CD4-positive, alpha-beta T cell treated with Interleukin-2 at 100 ng/mL for 4 hours (primary cell): Measurements from ENCODE around the gene LZTR1.
"Not testable (repeated sequence)": the region's sequence is repeated elsewhere in the genome, so short reads cannot be mapped to it uniquely, and the experiment has no call there.

Source experiments
- DNase-seq: peaks from one replicate; pipeline ENCODE4 v3.0.0-alpha.2; 2020; ENCODE audit warnings: low spot score

The LZTR1 gene

GRCh38 chr22:21033895-21034294 is 51.8 kb downstream of the LZTR1 start:
- DNase-seq, result no peak

DNA sequence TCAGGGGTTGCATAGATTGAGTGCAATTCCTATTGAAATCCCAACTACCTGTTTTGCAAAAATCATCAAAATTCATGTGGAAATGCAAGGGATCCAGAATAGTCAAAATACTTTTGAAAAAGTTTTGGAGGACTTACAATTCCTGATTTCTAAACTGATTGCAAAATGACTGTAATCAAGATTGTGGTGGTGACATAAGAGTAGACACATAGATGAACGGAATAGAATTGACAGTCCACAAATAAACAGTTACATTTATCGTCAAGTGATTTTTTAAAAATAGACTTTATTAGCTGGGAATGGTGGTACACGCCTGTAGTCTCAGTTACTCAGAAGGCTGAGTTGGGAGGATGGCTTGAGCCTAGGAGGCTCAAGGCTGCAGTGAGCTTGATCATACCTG is 52.9 kb downstream of the LZTR1 start:
- DNase-seq, result no peak

- DNase-seq, result no peak
Measured at GRCh38 chr22:21038405-21038804, 56.3 kb downstream of the LZTR1 start.

- DNase-seq, result not testable (repeated sequence)
Measured at GRCh38 chr22:21039158-21039557, 57.1 kb downstream of the LZTR1 start.

DNA sequence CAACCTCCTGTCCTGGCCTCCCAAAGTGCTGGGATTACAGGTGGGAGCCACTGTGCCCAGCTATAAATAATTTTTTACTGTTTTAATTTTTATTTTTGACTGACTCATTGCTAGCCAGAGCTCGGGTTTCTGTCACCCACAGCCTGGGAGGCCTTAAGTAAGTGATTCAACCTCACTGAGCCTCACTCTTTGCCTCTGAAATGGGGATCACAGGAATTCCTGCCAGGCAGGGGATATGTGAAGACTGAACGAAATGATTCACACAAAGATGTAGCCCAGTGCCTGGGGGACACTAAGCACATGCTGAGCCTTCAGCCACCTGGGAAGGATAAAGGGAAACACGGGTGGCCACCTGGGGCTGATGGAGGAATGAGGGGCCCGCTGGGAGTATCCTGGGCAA is 59.8 kb downstream of the LZTR1 start:
- DNase-seq, result no peak

- no peak for DNase-seq
Measured at GRCh38 chr22:21042978-21043859, 61.1 kb downstream of the LZTR1 start.

DNA sequence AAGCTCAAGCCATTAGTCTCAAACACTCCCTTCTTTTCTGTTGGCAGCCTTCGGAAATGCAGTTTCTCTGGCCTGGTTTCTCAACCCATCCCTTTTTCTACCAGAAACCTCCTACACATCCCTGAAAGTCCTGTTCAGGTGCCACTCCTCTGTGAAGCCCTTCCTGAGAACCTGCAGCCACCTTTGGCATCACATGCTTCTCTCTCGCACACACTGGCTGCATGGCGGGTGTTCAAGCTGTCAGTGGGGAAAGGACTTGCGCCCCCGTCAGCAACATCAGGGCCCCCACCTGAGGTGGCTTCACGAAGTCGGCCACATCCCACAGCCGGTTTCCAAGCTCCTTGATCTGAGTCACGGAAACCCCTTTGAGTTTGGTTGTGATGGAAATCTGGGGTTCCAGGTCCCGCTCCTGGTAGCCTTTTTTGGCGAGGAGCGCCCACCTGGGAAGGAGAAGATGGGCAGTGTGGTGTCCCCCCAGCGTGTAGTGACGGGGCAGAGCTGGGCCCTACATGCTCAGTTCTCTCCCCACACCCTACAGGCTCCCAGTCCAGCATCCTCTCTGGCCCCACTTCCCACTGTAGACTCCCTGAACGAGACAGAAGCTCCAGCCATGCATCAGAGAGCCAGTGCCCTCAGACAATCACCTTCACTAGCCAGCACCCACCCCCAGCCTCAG is 61.9 kb downstream of the LZTR1 start:
- DNase-seq, result no peak

DNA sequence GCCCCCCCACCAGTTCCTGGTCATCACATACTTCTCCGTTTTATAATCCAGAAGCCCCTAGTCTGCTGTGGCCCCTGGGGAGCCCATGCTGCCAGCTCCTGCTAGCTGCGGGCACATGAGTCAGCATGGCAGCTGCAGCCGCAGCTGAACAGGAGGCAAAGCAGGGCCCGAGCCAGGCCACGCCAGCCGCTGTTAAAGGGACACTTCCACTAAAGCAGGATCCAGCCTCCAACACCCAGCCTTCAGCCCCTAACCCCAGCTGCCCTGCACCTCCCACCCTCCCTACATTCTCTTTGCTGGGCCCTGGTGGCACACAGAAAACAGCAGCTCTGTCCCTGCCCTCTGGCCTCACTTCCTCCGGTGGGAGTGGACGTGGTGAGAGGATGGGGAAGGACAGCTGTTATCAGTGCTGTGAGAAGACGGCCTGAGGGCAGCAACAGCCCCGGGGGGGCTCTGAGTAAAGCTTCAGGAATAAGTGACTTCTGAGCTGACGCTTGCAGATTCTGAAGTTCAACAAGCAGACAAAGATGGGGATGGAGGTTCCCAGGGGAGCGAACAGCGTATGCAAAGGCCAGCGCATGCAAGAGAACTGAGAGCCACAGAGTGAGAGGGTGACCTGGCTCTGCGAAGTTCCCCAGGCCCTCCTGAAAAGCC is 63.0 kb downstream of the LZTR1 start:
- peak; percentile 2 for DNase-seq

- peak; percentile 78 for DNase-seq
Measured at GRCh38 chr22:21045585-21046294, 63.6 kb downstream of the LZTR1 start, which contains the start of gene LRRC74B. Gene LRRC74B, plus strand, starts transcription at chr22:21045946. Its CDS starts 41 bp downstream, at chr22:21045987.

GRCh38 chr22:21047035-21047661 is 65.1 kb downstream of the LZTR1 start:
- no peak for DNase-seq

- DNase-seq, result no peak
Measured at GRCh38 chr22:21047730-21048129, 65.6 kb downstream of the LZTR1 start.

GRCh38 chr22:21048448-21048847 is 66.4 kb downstream of the LZTR1 start:
- DNase-seq, result not testable (repeated sequence)
